Suprapubic skin (tissue), 4 donors: Measurements from ENCODE around the gene WWC1. TPM values are rescaled to one million over a fixed set of nuclear protein-coding genes. Genes with fewer than 3 reads are reported as not detected.

Experiments
- DNase-seq, 2 donors: peaks; one replicate each; pipeline ENCODE4 v3.0.0-alpha.2; 2019; ENCODE audit warnings: low spot score in 2 of 2
- H3K27ac ChIP-seq: fragments of 200-600 bp; sonication (generic); one replicate; pipeline ENCODE4 v1.5.1; 2019
- H3K27me3 ChIP-seq: fragments of 200-600 bp; sonication (generic); one replicate; pipeline ENCODE4 v1.5.1; 2019
- H3K36me3 ChIP-seq: fragments of 200-600 bp; sonication (generic); one replicate; pipeline ENCODE4 v1.5.1; 2019
- H3K4me1 ChIP-seq: fragments of 200-600 bp; sonication (generic); one replicate; pipeline ENCODE4 v1.5.1; 2019
- H3K4me3 ChIP-seq: fragments of 200-600 bp; sonication (generic); one replicate; pipeline ENCODE4 v1.5.1; 2019; ENCODE audit warnings: mild to moderate bottlenecking
- H3K9me3 ChIP-seq: fragments of 200-600 bp; sonication (generic); one replicate; pipeline ENCODE4 v1.5.1; 2019
- CTCF ChIP-seq, 2 donors: fragments of 200-600 bp in 1 of 2; fragments of 450-650 bp in 1 of 2; sonication (generic) in 1 of 2; IDR thresholded peaks; one replicate each; pipeline ENCODE4 v1.5.1; 2016 to 2019; ENCODE audit warnings: antibody characterized with exemption in 2 of 2, mild to moderate bottlenecking in 1 of 2, moderate library complexity in 1 of 2
- EP300 ChIP-seq: sonication (generic); formaldehyde crosslinking; IDR thresholded peaks from one replicate; pipeline ENCODE4 v1.6.1; 2017; ENCODE audit warnings: antibody characterized with exemption
- POLR2A ChIP-seq, 2 donors: fragments of 450-650 bp; IDR thresholded peaks; one replicate each; pipeline ENCODE4 v1.6.1; 2017; ENCODE audit warnings: antibody characterized with exemption in 2 of 2, mild to moderate bottlenecking in 2 of 2, moderate library complexity in 2 of 2
- POLR2AphosphoS5 ChIP-seq, 3 donors: sonication (generic); formaldehyde crosslinking; IDR thresholded peaks; one replicate each; pipeline ENCODE4 v1.6.1; 2017; ENCODE audit warnings: antibody characterized with exemption in 3 of 3
- WGBS: methylation state at CpG from one replicate; pipeline ENCODE4 v1.1.5; 2018; 5-methylcytosine and 5-hydroxymethylcytosine counted together
- total RNA-seq, 4 donors: library from RNA; depleted of rRNA; stranded (reverse); fragments of >200 nt; gene quantifications; one replicate each; pipeline ENCODE4 v1.1.0, GENCODE V29; 2016

The WWC1 gene
- total RNA-seq, 4 donors from 2014 or later = 28.3 to 38.3 (median 31.6) TPM

DNA sequence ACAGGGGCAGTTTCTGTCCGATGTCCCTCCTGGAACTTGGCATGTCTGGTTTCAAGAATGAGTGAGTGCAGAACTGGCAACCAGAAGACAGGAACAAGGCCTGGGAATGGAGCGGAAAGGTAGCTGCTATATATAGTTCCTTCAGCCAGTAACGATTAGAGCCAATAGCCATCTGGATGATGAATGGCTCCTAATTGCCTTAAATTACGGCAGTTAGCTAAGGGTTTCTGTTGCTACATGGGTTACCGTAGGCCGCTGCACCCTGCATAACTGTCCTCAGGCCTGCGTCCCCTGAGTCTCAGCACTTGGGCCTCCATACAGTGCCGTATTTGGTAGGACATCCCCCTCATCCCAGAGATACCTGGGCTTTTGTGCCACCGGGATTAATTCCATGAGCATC, 29.4 kb downstream of the WWC1 start:
- DNase-seq = no peak
- Histone ChIP-seq H3K27me3 (no peaks in the 10 kb centered on the region), H3K36me3 (no peaks in the 10 kb centered on the region), H3K9me3 (no peaks in the 10 kb centered on the region), H3K27ac (no peak overlapping the region), H3K4me1 (peaks cover 15% of the 10 kb centered on the region), H3K4me3 (no peak overlapping the region)
- 81% methylated on average over 7 of the region's 9 CpGs for WGBS
- TF ChIP-seq POLR2AphosphoS5 (IDR thresholded peaks at IDR 0.05) = no peak
- no peak for TF ChIP-seq EP300
- TF ChIP-seq CTCF (IDR thresholded peaks at IDR 0.05) = no peak
- no peak for TF ChIP-seq POLR2A (IDR thresholded peaks at IDR 0.05)

DNA sequence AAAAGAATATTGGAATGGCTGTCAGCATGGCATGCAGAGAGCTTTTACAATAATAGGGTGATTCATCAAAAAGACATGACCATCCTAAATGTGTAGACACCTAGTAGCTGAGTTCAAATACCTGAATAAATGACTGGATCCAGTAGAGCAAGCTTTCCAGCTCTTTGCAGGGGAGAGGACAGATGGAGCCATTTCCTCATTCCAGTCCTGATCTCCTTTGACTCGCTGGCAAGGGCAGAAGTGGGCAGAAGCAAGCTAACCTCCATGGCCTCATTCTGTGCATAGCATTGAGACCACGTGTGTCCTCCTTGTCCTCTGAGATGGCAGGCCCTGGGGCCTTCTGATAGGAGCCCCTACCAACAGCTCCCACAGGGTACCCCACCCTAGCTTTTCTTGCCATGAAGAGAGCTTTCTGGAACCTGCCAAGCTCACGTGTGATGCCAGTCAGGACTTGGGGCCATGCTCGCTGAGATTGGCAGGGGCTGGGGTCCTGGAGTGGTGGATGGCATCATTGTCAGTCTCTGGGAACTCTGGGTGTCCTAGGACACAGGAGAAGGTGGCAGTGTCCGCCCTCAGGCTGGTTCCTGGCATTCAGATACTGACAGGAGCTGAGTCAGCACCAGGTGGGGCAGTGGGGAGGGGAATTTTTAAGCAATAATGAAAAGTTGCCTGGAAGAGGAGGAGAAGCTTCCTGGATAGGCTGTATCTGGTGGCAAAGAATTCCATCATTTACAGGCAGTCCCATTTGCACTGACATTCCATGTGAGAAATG, 33.6 kb downstream of the WWC1 start:
- Histone ChIP-seq H3K36me3 (no peaks in the 10 kb centered on the region), H3K27me3 (no peaks in the 10 kb centered on the region), H3K9me3 (no peaks in the 10 kb centered on the region), H3K27ac (peak overlapping the region; percentile 50), H3K4me3 (no peak overlapping the region), H3K4me1 (peaks cover 13% of the 10 kb centered on the region)
- no peak for TF ChIP-seq POLR2AphosphoS5 (IDR thresholded peaks at IDR 0.05)
- TF ChIP-seq CTCF (IDR thresholded peaks at IDR 0.05) = no peak
- TF ChIP-seq EP300 = no peak
- no peak for TF ChIP-seq POLR2A (IDR thresholded peaks at IDR 0.05)
- WGBS = 29% methylated on average over 3 of the region's 5 CpGs
- no peak for DNase-seq

DNA sequence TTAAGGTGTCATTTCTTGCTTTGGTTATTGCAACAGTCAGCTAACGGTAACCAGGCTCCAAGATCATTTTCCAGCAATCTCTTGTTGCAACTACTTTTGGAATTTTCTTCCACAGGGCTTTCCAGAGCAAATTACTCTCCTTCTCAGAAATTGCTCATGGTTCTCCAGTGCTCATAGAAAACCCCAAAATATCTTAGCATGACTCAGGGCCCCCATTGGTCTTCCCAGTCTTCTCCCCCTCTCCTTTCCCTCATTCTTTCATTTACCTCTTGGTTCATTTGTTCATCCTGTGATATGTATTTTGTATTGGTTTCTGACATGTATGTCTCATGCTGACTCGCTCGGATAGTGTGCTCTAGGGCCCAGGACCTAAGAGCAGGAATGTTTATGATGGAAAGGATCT, 35.6 kb downstream of the WWC1 start:
- no peak for TF ChIP-seq POLR2A (IDR thresholded peaks at IDR 0.05)
- no peak for TF ChIP-seq CTCF (IDR thresholded peaks at IDR 0.05)
- TF ChIP-seq POLR2AphosphoS5 (IDR thresholded peaks at IDR 0.05) = no peak
- no peak for TF ChIP-seq EP300
- H3K27ac ChIP-seq = no peak overlapping the region
- H3K4me3 ChIP-seq = no peak overlapping the region

GRCh38 chr5:168327451-168327850, 36.0 kb downstream of the WWC1 start:
- 49% methylated on average over 2 of the region's 2 CpGs for WGBS

More for the DNA sequence above, 35.6 kb downstream of the WWC1 start:
- Histone ChIP-seq H3K4me1 (peaks cover 13% of the 10 kb centered on the region), H3K36me3 (no peaks in the 10 kb centered on the region), H3K9me3 (no peaks in the 10 kb centered on the region), H3K27me3 (no peaks in the 10 kb centered on the region)
- WGBS = 82% methylated on average over 3 of the region's 3 CpGs
- no peak for DNase-seq

More at GRCh38 chr5:168327451-168327850, 36.0 kb downstream of the WWC1 start:
- Histone ChIP-seq H3K9me3 (no peaks in the 10 kb centered on the region), H3K4me1 (peaks cover 13% of the 10 kb centered on the region), H3K36me3 (no peaks in the 10 kb centered on the region), H3K27ac (no peak overlapping the region), H3K4me3 (no peak overlapping the region), H3K27me3 (no peaks in the 10 kb centered on the region)
- DNase-seq = no peak
- TF ChIP-seq CTCF (IDR thresholded peaks at IDR 0.05) (no peak), EP300 (no peak), POLR2A (IDR thresholded peaks at IDR 0.05) (no peak), POLR2AphosphoS5 (IDR thresholded peaks at IDR 0.05) (no peak)
